Stomach (tissue), 4 donors: ENCODE data around the gene ATXN7L1.

Experiments
- POLR2A ChIP-seq, 4 donors: fragments of 450-650 bp; IDR thresholded peaks; one replicate each; pipeline ENCODE4 v1.6.1; 2016; ENCODE audit warnings: antibody characterized with exemption in 4 of 4, control low read depth in 2 of 4, mild to moderate bottlenecking in 1 of 4, moderate library complexity in 1 of 4
- TF ChIP-seq, protein P1 (sequence below), 7 experiments: fragments of 450-650 bp in 4 of 7; fragments of 200-600 bp in 3 of 7; sonication (generic) in 3 of 7; IDR thresholded peaks; one replicate each; pipeline ENCODE4 v1.5.1; 2016 to 2019; ENCODE audit warnings: antibody characterized with exemption in 7 of 7, control low read depth in 2 of 7, mild to moderate bottlenecking in 1 of 7

DNA sequence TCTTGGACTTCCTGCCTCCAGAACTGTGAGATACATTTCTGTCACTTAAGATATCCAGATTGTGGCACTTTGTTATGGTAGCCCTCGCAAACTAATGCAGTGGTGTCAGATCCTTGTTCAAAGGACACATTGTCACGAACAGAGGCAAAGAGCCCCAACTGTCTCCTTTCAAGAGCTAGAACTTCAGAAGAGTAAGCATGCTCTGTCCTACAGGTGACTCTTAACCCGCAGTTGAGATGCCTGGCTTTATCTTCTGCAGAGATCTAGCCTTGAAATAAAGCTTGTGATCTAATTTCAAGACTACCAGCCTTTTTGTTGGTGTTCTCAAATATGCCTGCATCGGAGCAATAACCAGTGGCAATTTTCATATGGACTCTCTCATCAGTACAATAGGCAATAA lies 134.4 kb downstream of the ATXN7L1 start:
- TF ChIP-seq, protein P1, sequence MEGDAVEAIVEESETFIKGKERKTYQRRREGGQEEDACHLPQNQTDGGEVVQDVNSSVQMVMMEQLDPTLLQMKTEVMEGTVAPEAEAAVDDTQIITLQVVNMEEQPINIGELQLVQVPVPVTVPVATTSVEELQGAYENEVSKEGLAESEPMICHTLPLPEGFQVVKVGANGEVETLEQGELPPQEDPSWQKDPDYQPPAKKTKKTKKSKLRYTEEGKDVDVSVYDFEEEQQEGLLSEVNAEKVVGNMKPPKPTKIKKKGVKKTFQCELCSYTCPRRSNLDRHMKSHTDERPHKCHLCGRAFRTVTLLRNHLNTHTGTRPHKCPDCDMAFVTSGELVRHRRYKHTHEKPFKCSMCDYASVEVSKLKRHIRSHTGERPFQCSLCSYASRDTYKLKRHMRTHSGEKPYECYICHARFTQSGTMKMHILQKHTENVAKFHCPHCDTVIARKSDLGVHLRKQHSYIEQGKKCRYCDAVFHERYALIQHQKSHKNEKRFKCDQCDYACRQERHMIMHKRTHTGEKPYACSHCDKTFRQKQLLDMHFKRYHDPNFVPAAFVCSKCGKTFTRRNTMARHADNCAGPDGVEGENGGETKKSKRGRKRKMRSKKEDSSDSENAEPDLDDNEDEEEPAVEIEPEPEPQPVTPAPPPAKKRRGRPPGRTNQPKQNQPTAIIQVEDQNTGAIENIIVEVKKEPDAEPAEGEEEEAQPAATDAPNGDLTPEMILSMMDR (IDR thresholded peaks at IDR 0.05): no peak
- no peak for TF ChIP-seq POLR2A (IDR thresholded peaks at IDR 0.05)
